Calu3 (cell line): ENCODE measurements around the gene MAP2K1. TPM values are rescaled to one million over a fixed set of nuclear protein-coding genes. Genes with fewer than 3 reads are reported as not detected.

Experiments
- BruUV-seq: library from RNA; stranded (reverse); fragments of 400-500 nt; replicated peaks from 2 replicates; lab custom pipeline; 2021; lab: Mats Ljungman, UMichigan
- CTCF ChIA-PET: fragments of 300-600 bp; sonication (Branson Sonifier 250); formaldehyde crosslinking; loops from one replicate; lab custom pipeline; 2022; ENCODE audit warnings: antibody characterized with exemption; lab: Charles Lee
- DNase-seq: peaks from one replicate; pipeline ENCODE4 v3.0.0; 2022
- H3K27ac Mint-ChIP-seq: one replicate; pipeline ENCODE4 v1.8.0; 2022; ENCODE audit warnings: mixed read lengths; ENCODE audit not compliant: unreplicated experiment
- H3K27me3 Mint-ChIP-seq: one replicate; pipeline ENCODE4 v1.8.0; 2022; ENCODE audit warnings: mixed read lengths; ENCODE audit not compliant: unreplicated experiment
- H3K36me3 Mint-ChIP-seq: one replicate; pipeline ENCODE4 v1.8.0; 2022; ENCODE audit warnings: mild to moderate bottlenecking, moderate library complexity, mixed read lengths; ENCODE audit not compliant: insufficient read depth, unreplicated experiment
- H3K4me1 Mint-ChIP-seq: one replicate; pipeline ENCODE4 v1.8.0; 2022; ENCODE audit warnings: mild to moderate bottlenecking, low read depth, mixed read lengths; ENCODE audit not compliant: unreplicated experiment
- H3K4me3 Mint-ChIP-seq: one replicate; pipeline ENCODE4 v1.8.0; 2022; ENCODE audit warnings: mild to moderate bottlenecking, low read depth, moderate library complexity, mixed read lengths; ENCODE audit not compliant: unreplicated experiment
- H3K9me3 Mint-ChIP-seq: one replicate; pipeline ENCODE4 v1.8.0; 2022; ENCODE audit warnings: low read depth, mixed read lengths; ENCODE audit not compliant: unreplicated experiment
- intact Hi-C: fragments of 100-400 bp; cut with micrococcal nuclease; formaldehyde crosslinking; loops from one replicate; pipeline ENCODE4 v1.10.0; 2022; ENCODE audit not compliant: unreplicated experiment
- total RNA-seq: library from RNA; stranded (reverse); gene quantifications from 2 replicates; pipeline ENCODE4 v1.2.3, GENCODE V29; 2022
- TF ChIP-seq, protein P1 (sequence below): fragments of 200-600 bp; IDR thresholded peaks from one replicate; pipeline ENCODE4 v1.8.0; 2022; ENCODE audit warnings: antibody characterized with exemption; ENCODE audit not compliant: unreplicated experiment

Gene MAP2K1
- total RNA-seq, 1 experiment from 2014 or later = 67.6 TPM

DNA sequence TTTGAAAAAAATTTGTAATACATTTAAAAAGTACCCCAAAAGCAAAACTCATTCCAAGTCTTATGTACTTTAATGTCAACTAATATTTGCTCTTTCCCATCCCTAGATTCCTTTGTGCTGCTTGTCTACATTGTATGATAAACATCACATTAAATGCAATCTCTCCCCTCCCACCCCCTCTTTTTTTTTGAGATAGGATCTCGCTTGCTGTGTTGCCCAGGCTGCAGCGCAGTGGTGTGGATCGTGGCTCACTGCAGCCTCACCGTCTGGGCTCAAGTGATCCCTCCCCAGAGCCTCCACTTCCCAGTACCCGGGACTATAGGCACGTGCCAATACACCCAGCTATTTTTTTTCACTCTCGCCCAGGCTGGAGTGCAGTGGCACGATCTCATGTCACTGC, 12.6 kb downstream of the MAP2K1 start:
- Mint-ChIP-seq H3K27me3 (no peaks in the 10 kb centered on the region), H3K9me3 (no peaks in the 10 kb centered on the region), H3K4me3 (no peak overlapping the region), H3K36me3 (peaks cover 5% of the 10 kb centered on the region), H3K4me1 (peaks cover 19% of the 10 kb centered on the region), H3K27ac (no peak overlapping the region)
- intact Hi-C loops = no loop called here
- CTCF ChIA-PET = no interaction called here
- TF ChIP-seq, protein P1, sequence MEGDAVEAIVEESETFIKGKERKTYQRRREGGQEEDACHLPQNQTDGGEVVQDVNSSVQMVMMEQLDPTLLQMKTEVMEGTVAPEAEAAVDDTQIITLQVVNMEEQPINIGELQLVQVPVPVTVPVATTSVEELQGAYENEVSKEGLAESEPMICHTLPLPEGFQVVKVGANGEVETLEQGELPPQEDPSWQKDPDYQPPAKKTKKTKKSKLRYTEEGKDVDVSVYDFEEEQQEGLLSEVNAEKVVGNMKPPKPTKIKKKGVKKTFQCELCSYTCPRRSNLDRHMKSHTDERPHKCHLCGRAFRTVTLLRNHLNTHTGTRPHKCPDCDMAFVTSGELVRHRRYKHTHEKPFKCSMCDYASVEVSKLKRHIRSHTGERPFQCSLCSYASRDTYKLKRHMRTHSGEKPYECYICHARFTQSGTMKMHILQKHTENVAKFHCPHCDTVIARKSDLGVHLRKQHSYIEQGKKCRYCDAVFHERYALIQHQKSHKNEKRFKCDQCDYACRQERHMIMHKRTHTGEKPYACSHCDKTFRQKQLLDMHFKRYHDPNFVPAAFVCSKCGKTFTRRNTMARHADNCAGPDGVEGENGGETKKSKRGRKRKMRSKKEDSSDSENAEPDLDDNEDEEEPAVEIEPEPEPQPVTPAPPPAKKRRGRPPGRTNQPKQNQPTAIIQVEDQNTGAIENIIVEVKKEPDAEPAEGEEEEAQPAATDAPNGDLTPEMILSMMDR = no peak
- no TSS peak for BruUV-seq
- DNase-seq = no peak

DNA sequence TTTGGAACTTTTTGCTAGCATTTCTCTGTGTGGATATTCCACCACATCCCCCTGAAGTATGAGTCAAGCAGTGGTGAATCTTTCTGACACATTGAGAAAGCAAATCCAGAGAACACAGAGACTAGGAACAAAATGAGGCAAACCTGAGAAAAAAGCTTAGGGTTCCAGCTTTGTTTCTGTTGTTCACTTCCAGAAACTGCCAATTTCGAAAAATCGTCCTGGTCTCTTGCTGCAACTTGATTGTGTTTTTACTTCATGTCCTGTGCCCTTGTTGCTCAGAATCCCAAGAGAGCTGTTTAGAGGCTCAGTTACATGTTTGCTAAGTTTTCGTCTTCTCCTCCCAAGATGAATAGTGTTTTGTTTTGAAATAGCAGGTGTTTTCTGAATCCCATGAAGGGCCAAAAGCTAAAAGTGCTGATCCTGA, 13.7 kb downstream of the MAP2K1 start:
- Mint-ChIP-seq H3K9me3 (no peaks in the 10 kb centered on the region), H3K4me3 (no peak overlapping the region), H3K27me3 (no peaks in the 10 kb centered on the region), H3K4me1 (peaks cover 19% of the 10 kb centered on the region), H3K27ac (no peak overlapping the region), H3K36me3 (peaks cover 5% of the 10 kb centered on the region)
- TF ChIP-seq, protein P1 = no peak
- no TSS peak for BruUV-seq
- CTCF ChIA-PET = no interaction called here
- intact Hi-C loops = no loop called here
- no peak for DNase-seq

DNA sequence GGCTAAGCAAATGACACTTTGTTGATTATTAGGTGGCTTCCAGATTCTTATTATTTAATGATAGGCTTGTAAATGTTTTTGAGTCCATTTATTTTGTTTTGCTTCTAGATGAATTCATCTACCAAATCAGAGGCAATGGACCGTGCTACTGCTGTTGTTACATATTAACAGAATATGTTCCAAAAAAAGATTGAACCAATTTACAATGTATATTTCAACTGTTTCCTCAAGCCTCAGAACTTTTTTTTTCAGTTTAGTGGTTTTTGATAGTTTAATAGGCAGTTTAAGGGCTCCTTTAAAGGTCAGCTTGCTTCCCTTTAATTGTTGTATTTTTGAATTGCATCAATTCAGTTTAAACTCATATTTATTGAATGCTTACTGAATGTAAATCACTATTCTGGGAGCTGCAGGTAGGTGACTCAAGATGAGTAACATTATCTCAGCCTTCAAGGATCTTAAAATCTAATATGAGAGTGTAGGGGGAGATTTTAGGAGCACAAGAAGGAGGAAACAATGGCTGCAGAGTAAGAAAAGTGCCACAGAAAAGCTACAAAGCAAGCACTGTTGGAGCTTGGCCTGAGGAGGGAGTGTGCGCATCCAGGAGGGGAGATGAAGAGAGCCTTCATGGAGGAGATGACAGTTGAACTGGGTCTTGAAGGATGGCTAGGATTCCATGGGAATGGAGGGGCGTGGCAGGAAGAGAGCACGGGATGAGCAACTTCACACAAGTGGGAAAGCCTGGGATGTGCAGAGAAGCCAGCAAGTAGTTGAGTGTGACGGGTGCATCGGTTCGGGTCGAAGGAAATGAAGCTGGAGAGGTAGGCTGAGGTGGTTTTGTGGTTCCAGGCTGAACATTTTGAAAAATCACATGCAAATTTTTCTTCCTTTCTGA, 14.7 kb downstream of the MAP2K1 start:
- H3K27ac Mint-ChIP-seq = no peak overlapping the region
- H3K27me3 Mint-ChIP-seq = no peaks in the 10 kb centered on the region
- peaks cover 5% of the 10 kb centered on the region for H3K36me3 Mint-ChIP-seq
- no peaks in the 10 kb centered on the region for H3K9me3 Mint-ChIP-seq
- CTCF ChIA-PET = no interaction called here
- BruUV-seq = no TSS peak
- H3K4me1 Mint-ChIP-seq = peaks cover 19% of the 10 kb centered on the region
- no peak for DNase-seq
- no peak overlapping the region for H3K4me3 Mint-ChIP-seq
- intact Hi-C loops = no loop called here
- TF ChIP-seq, protein P1 = no peak

DNA sequence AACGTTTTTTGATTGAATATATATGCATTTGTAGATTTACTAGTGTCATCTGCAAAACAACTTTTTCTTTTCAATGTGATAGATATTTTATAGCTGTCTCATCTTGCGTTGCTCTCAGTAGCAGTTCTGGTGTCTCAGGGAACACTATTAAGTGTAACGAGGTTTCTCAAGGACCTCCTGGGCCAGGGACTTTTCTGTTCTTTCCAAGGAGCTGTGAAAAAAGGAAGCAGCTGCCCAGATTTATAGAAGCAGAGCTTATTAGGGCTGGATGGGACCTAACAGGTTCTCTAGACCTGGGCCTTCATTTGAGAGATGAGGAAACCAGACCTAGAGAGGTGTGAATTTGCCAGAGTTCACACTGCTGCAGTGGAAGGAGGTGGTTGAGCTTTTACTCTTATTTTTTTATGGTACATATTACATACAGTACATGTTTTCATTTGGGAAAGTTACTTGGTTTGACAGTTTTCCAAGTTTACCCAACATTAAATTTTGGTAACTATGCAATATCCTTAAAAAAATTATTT, 16.1 kb downstream of the MAP2K1 start:
- no TSS peak for BruUV-seq
- no peak overlapping the region for H3K27ac Mint-ChIP-seq
- CTCF ChIA-PET = interaction anchor here (0.7 kb wide), 1 partner anchor 16 kb away, joined by 3 read pairs; the partner anchor contains the start of gene MAP2K1

More for the DNA sequence above, 16.1 kb downstream of the MAP2K1 start:
- intact Hi-C loops = no loop called here
- TF ChIP-seq, protein P1 = no peak
- Mint-ChIP-seq H3K4me3 (no peak overlapping the region), H3K9me3 (no peaks in the 10 kb centered on the region), H3K36me3 (peaks cover 5% of the 10 kb centered on the region), H3K4me1 (peaks cover 19% of the 10 kb centered on the region), H3K27me3 (no peaks in the 10 kb centered on the region)
- DNase-seq = no peak
